B cell (primary cell): ENCODE results near the gene TXNRD1.

Experiments
- CTCF ChIP-seq: fragments of 200-600 bp; IDR thresholded peaks from one replicate; pipeline ENCODE4 v1.8.0; 2022; ENCODE audit warnings: antibody characterized with exemption, mild to moderate bottlenecking
- EZH2 ChIP-seq: IDR thresholded peaks from 2 replicates; pipeline ENCODE4 v1.6.1; 2012; ENCODE audit warnings: borderline replicate concordance, low read depth, mild to moderate bottlenecking, moderate library complexity, low read length; ENCODE audit not compliant: insufficient read depth, poor library complexity, severe bottlenecking

GRCh38 chr12:104359216-104359615, 143.6 kb downstream of the TXNRD1 start:
- TF ChIP-seq CTCF: no peak
- TF ChIP-seq EZH2: no peak
